ENCODE measurements around the gene ZNF587.
"Not testable (repeated sequence)": the region's sequence is repeated elsewhere in the genome, so short reads cannot be mapped to it uniquely, and the experiment has no call there.

Gene ZNF587

GRCh38 chr19:57888560-57889231, 39.0 kb downstream of the ZNF587 start, which contains the start of gene ZNF814:
Gene ZNF814 (minus strand): TSS chr19:57889037. CDS start chr19:57888802, 235 bp downstream.
- DNase-seq: no peak

- not testable (repeated sequence) for DNase-seq
Measured at GRCh38 chr19:57890706-57891105, 41.0 kb downstream of the ZNF587 start.

GRCh38 chr19:57900311-57900710, 50.7 kb downstream of the ZNF587 start:
- DNase-seq: no peak

GRCh38 chr19:57903618-57904184, 54.0 kb downstream of the ZNF587 start:
- DNase-seq: no peak

- no peak for DNase-seq
Measured at GRCh38 chr19:57905258-57905657, 55.6 kb downstream of the ZNF587 start.

- no peak for DNase-seq
Measured at GRCh38 chr19:57907394-57907793, 57.7 kb downstream of the ZNF587 start.

- DNase-seq: no peak
Measured at GRCh38 chr19:57914531-57914930, 64.9 kb downstream of the ZNF587 start.
